Naive thymus-derived CD8-positive, alpha-beta T cell (primary cell): Measurements from ENCODE around the gene OPCML. TPM values are rescaled to one million over a fixed set of nuclear protein-coding genes. Genes with fewer than 3 reads are reported as not detected.

ENCODE experiments used
- ATAC-seq, 2 donors: fragments of 150-1000 bp; cut with Tn5 transposase in 1 of 2; sonication (Bioruptor Pico), chemical (Tn5 transposase) in 1 of 2; 1 replicate in 1 of 2; 2 replicates in 1 of 2; pipeline ENCODE4 v1.10.0; 2021; ENCODE audit warnings: mild to moderate bottlenecking in 2 of 2, moderate library complexity in 2 of 2
- POLR2A ChIA-PET: fragments of 350-600 bp; sonication (Branson Sonifier 250); formaldehyde crosslinking; loops from one replicate; lab custom pipeline; 2021; ENCODE audit warnings: antibody characterized with exemption; lab: Charles Lee
- DNase-seq, 10 donors: peaks; one replicate each; pipeline versions ENCODE4 v3.0.0 to v3.0.0-alpha.2; 2020 to 2022
- H3K27ac Mint-ChIP-seq, 10 donors: one replicate each; pipeline ENCODE4 v1.8.0; 2020 to 2022; ENCODE audit warnings: mild to moderate bottlenecking in 10 of 10, mixed read lengths in 10 of 10, moderate library complexity in 4 of 10, inconsistent platforms in 1 of 10
- H3K27me3 Mint-ChIP-seq, 5 donors: one replicate each; pipeline ENCODE4 v1.8.0; 2021 to 2022; ENCODE audit warnings: mixed read lengths in 5 of 5
- H3K36me3 Mint-ChIP-seq, 3 donors: one replicate each; pipeline ENCODE4 v1.8.0; 2020 to 2022; ENCODE audit warnings: mixed read lengths in 3 of 3, mild to moderate bottlenecking in 2 of 3, inconsistent platforms in 1 of 3
- H3K4me1 Mint-ChIP-seq, 4 donors: one replicate each; pipeline ENCODE4 v1.8.0; 2021 to 2022; ENCODE audit warnings: mixed read lengths in 4 of 4
- H3K4me3 Mint-ChIP-seq, 10 donors: one replicate each; pipeline ENCODE4 v1.8.0; 2020 to 2022; ENCODE audit warnings: mild to moderate bottlenecking in 10 of 10, mixed read lengths in 10 of 10, moderate library complexity in 6 of 10, inconsistent platforms in 1 of 10
- H3K9me3 Mint-ChIP-seq, 9 donors: one replicate each; pipeline ENCODE4 v1.8.0; 2020 to 2022; ENCODE audit warnings: mixed read lengths in 9 of 9, mild to moderate bottlenecking in 3 of 9, inconsistent platforms in 1 of 9, moderate library complexity in 1 of 9
- polyA plus RNA-seq, 3 donors: library from polyadenylated mRNA; unstranded; fragments of 300-500 nt; fragmentation: Illumina TruSeq; gene quantifications; one replicate each; pipeline ENCODE4 v1.2.3, GENCODE V29; 2021
- total RNA-seq, 8 experiments: library from RNA in 2 of 8; stranded (reverse) in 2 of 8; gene quantifications; one replicate each; pipeline ENCODE4 v1.2.3 and lab custom pipeline; 2021 to 2026

Gene OPCML
- total RNA-seq (not detected), polyA plus RNA-seq (not detected), total RNA-seq (lab: John Stamatoyannopoulos, UW) (0 to 0.09 (median 0) reads per million in 6 experiments)

DNA sequence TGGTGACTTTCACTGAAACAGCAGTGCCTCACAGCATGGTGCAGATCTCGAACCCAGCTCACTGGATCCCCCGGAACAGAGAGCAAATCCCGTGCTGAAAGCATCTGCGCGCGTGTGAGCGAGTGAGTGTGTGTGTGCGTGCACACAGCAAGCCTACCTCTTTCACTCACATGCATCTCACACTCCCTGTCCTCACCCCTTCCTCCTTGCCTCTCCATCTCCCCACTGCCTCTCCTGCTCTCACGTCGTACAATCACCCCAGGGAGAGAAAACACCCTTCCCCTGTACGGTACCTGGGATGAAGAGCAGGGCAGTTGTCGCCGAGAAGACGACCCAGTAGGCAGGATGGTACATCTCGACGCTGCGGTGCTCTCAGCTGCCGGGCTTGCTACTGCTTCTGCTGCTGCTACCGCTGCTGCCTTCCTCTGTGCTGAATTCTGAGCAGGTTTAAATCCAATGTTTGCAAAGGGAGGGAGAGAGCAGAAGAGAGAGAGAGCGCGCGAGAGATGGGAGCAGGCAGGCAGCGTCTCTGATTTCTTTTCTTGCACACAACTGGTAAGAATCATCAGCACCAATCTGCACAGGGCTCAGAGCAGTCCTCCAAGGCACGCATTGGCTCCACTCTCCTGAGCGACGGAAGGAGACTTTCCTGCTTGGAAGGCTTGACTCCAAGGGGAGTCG lies at the start of gene OPCML:
TSS of gene OPCML (minus strand) at position 531 of the 681 bp plus-strand sequence.
- no peak within 1 kb of the TSS for H3K4me3 Mint-ChIP-seq
- H3K27ac Mint-ChIP-seq: no peak within 1 kb of the TSS
- H3K4me1 Mint-ChIP-seq: peaks cover 0 to 7% (median 3%) of the 10 kb centered on the region in 4 donors
- ATAC-seq (no peak), DNase-seq (no peak)
- POLR2A ChIA-PET: no interaction called here
- H3K36me3 Mint-ChIP-seq: peaks cover 0 to 5% (median 0%) of the 10 kb centered on the region in 3 donors
- peaks cover 21 to 69% (median 47%) of the 10 kb centered on the region in 5 donors for H3K27me3 Mint-ChIP-seq
- peaks cover 0 to 8% (median 0%) of the 10 kb centered on the region in 9 donors for H3K9me3 Mint-ChIP-seq

DNA sequence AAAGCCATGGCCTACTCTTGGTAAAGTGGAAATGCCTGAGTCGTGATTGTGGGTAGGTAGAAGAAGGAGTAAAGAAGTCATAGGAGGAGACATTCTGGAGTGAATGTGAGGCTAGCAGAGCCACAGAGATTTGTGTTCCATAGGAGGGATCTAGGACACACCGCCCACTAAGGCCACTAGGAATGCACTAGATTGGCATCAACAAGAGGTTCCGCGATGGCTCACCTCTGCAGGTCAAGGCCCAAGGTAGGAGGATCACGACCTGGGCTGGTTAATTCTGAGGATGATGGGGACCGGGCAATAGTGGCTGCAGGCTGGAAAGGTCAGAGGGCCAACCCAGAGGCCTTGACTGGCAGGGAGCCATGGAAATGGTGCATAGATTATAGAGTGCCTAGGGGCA lies 48.8 kb upstream of the OPCML start:
- no peak for DNase-seq
- H3K36me3 Mint-ChIP-seq: no peaks in the 10 kb centered on the region
- ATAC-seq: no peak
- H3K9me3 Mint-ChIP-seq: peaks cover 0 to 15% (median 5%) of the 10 kb centered on the region in 9 donors
- no peak overlapping the region for H3K27ac Mint-ChIP-seq
- no peaks in the 10 kb centered on the region for H3K4me1 Mint-ChIP-seq
- H3K27me3 Mint-ChIP-seq: peaks cover 0 to 19% (median 12%) of the 10 kb centered on the region in 5 donors
- H3K4me3 Mint-ChIP-seq: no peak overlapping the region
- POLR2A ChIA-PET: no interaction called here

DNA sequence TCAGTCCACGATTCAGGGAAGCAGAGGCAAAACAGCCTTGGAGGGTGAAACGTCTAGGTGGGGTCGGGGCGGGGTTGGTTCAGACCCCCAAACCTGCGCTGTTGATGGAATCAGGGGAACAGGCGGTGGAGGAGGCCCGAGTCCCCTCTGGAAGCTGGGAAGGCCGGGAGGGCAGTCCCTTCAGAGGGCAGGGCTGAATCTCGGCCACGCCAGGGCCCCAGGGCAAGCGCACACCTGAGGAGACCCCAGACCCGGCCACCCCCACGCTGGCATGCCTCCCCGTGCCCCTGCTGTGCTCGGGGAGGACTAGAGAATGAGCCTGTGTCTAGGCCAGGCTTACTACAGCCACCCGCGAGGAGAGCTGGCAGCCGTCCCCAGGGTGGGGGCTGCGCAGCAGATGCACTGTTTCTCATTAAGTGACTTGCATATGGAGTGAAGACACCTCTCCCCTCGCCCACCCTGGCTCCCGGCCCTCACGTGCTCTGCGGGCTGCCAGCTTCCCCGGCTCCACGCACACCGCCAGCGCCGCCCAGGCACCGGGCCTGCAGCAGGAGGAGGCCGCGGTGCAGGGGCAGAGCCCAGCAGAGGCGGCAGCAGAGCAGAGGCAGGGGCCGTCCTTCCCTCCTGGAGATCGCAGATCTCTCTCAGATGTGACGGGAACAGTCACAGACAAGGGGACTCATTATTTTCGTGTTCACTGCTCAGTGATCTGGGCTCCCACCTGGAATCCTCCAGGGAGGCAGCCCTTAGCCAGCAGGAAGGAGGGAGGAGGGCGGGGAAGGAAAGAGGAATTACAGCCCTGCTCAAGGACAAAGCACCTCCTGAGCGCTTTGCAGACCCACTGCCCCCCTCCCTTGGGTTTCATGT lies 47.1 kb upstream of the OPCML start:
- no peak overlapping the region for H3K27ac Mint-ChIP-seq
- peaks cover 0 to 20% (median 3%) of the 10 kb centered on the region in 9 donors for H3K9me3 Mint-ChIP-seq
- ATAC-seq (no peak), DNase-seq (no peak)
- POLR2A ChIA-PET: no interaction called here
- peaks cover 0 to 5% (median 0%) of the 10 kb centered on the region in 3 donors for H3K36me3 Mint-ChIP-seq
- H3K4me3 Mint-ChIP-seq: no peak overlapping the region
- peaks cover 0 to 36% (median 12%) of the 10 kb centered on the region in 5 donors for H3K27me3 Mint-ChIP-seq
- H3K4me1 Mint-ChIP-seq: peaks cover 0 to 3% (median under 1%) of the 10 kb centered on the region in 4 donors

DNA sequence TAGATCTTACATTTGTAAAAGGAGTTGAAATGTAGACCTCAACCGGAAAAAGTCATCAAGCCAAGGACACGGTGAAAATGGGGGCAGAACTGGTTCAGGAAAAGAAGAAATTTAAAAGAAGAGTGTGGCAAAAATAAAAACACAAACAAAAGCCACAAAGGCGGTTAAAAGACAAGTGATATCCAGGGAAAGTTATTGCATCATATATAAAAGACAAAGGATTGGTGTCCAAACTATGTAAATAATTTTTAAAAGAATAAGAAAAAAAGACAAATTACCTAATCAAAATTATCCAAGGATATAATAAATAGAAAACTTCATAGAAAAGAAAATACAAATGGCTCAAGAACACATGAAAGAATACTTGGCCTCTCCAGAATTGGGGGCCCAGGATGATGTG lies 45.1 kb upstream of the OPCML start:
- Mint-ChIP-seq H3K9me3 (peaks cover 0 to 20% (median 3%) of the 10 kb centered on the region in 9 donors), H3K27ac (no peak overlapping the region), H3K4me1 (peaks cover 0 to 3% (median under 1%) of the 10 kb centered on the region in 4 donors), H3K27me3 (peaks cover 3 to 52% (median 17%) of the 10 kb centered on the region in 5 donors), H3K36me3 (peaks cover 0 to 5% (median 0%) of the 10 kb centered on the region in 3 donors), H3K4me3 (no peak overlapping the region)
- ATAC-seq (no peak), DNase-seq (no peak)
- POLR2A ChIA-PET: no interaction called here

DNA sequence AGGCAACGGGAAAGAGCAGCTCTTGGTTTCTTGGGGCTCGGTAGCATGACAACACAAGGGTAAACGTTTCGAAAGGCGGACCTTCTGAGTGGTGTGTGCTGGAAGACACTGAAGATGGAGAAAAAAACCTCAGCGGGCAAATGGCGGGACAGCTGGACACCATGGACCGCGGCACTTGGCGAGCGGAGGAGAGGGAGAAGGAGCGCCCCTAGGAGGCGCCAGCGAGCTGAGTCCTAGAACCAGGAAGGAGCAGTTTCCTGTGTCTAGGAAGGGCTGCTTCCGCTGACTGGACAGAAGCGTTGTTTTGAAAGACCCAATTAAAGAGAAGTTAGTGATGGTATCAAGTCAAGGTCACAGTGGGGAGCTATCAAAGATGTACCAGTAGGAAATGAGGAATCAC lies 44.0 kb upstream of the OPCML start:
- DNase-seq (no peak), ATAC-seq (no peak)
- Mint-ChIP-seq H3K9me3 (peaks cover 0 to 20% (median 3%) of the 10 kb centered on the region in 9 donors), H3K27me3 (peaks cover 3 to 52% (median 15%) of the 10 kb centered on the region in 5 donors), H3K27ac (peak overlapping the region in 1 of 10 donors; percentile 6), H3K36me3 (peaks cover 0 to 5% (median 0%) of the 10 kb centered on the region in 3 donors), H3K4me1 (peaks cover 0 to 3% (median under 1%) of the 10 kb centered on the region in 4 donors), H3K4me3 (peak overlapping the region in 5 of 10 donors; percentile 2 to 78 (median 53))
- POLR2A ChIA-PET: no interaction called here

DNA sequence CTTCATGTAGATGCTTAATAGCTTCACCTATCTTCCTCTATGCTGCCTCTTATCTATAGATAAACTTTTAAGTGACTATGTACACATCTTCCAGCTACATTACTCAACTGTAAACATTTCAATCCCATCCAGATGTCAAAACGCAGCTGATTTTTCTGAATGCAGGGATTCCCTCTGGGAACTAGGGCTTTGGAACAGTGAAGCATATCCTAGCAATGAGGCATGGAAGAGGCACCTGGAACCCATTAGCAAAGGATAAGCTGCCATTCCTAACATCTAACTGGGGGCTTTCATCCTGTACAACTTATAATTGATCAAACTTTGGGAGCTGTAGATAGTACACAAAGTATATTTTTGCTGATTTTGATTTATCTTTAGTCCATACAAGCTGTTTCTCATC lies 40.8 kb upstream of the OPCML start:
- H3K9me3 Mint-ChIP-seq: peaks cover 0 to 20% (median 3%) of the 10 kb centered on the region in 9 donors
- no peak overlapping the region for H3K4me3 Mint-ChIP-seq

DNA sequence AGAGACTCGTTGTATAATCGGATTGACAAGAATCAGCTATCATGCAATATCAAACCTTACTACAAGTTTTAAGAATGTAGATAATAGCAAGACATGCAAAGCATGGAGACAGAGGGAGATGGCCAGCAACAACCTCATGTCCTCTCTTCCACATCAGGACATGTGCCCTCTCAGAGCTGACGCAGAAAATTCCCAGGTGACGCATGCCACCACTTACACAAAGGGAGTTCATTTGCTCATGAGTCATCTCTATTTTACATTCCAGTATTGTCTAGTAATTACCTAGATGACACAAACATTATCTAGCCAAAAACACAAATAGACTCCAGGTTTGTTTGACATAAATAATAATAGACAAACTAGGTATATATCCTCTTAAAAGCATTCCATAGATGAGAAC lies 38.1 kb upstream of the OPCML start:
- DNase-seq (no peak), ATAC-seq (no peak)
- peaks cover 0 to under 1% (median 0%) of the 10 kb centered on the region in 3 donors for H3K36me3 Mint-ChIP-seq
- H3K27ac Mint-ChIP-seq: no peak overlapping the region
- peaks cover 3 to 26% (median 7%) of the 10 kb centered on the region in 5 donors for H3K27me3 Mint-ChIP-seq
- POLR2A ChIA-PET: no interaction called here
- H3K9me3 Mint-ChIP-seq: peaks cover 0 to 4% (median 0%) of the 10 kb centered on the region in 9 donors
- no peaks in the 10 kb centered on the region for H3K4me1 Mint-ChIP-seq
- no peak overlapping the region for H3K4me3 Mint-ChIP-seq

More for the DNA sequence above, 40.8 kb upstream of the OPCML start:
- Mint-ChIP-seq H3K27ac (no peak overlapping the region), H3K27me3 (peaks cover 3 to 43% (median 13%) of the 10 kb centered on the region in 5 donors), H3K4me1 (peaks cover 0 to 3% (median under 1%) of the 10 kb centered on the region in 4 donors), H3K36me3 (peaks cover 0 to 5% (median 0%) of the 10 kb centered on the region in 3 donors)
- POLR2A ChIA-PET: no interaction called here
- ATAC-seq: no peak
- no peak for DNase-seq

DNA sequence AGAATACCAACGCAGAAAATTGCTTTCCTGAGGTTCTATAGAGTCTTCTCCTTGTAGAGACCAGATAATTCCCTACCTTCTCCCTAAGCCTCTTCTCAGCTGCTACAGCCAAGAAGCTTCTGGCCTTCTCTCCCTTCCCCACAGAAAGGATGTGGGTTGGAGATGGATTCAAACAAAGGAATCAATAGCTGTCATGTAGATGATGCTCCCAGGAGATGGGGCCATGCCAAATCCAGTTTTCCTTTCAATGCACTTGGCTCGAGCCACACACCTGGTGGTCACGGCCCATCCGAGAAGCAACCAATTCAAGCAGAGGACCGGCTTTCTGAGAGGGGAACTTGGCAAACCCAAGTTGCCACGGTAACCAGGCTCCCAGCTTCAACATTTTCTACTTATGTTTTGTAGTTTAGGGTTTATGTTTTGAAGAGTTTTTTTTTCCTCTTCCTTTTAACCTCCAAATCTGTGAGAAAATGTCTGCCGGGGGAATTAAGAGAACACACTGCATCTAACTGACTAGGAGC lies 31.3 kb upstream of the OPCML start:
- Mint-ChIP-seq H3K27ac (no peak overlapping the region), H3K36me3 (no peaks in the 10 kb centered on the region), H3K9me3 (peaks cover 0 to 3% (median 0%) of the 10 kb centered on the region in 9 donors), H3K4me1 (no peaks in the 10 kb centered on the region), H3K4me3 (no peak overlapping the region), H3K27me3 (peaks cover 0 to 10% (median 5%) of the 10 kb centered on the region in 5 donors)
- no peak for ATAC-seq
- no peak for DNase-seq
- POLR2A ChIA-PET: no interaction called here

DNA sequence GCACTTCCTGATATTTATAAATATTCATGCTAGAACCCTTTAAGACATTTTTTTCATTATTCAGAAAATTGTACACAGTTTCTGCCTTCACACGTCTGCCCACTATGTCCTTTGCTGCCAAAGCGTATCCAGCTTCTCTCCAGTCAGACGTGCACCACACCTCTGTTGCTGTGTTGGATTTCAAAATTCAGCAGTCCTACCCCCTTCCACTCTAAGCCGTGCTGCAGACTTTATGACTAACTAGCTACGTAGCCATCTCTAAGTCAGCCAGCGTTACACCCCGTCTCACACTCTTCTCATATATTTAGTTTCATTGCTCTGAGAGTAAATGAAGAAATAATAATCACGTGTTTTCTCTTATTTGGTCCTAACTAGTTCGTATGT lies 28.2 kb upstream of the OPCML start:
- H3K4me1 Mint-ChIP-seq: no peaks in the 10 kb centered on the region
- H3K27me3 Mint-ChIP-seq: peaks cover 0 to 14% (median 8%) of the 10 kb centered on the region in 5 donors
- POLR2A ChIA-PET: no interaction called here
- H3K9me3 Mint-ChIP-seq: peaks cover 0 to 3% (median 0%) of the 10 kb centered on the region in 9 donors
- DNase-seq (no peak), ATAC-seq (no peak)
- no peaks in the 10 kb centered on the region for H3K36me3 Mint-ChIP-seq
- H3K27ac Mint-ChIP-seq: no peak overlapping the region
- no peak overlapping the region for H3K4me3 Mint-ChIP-seq

DNA sequence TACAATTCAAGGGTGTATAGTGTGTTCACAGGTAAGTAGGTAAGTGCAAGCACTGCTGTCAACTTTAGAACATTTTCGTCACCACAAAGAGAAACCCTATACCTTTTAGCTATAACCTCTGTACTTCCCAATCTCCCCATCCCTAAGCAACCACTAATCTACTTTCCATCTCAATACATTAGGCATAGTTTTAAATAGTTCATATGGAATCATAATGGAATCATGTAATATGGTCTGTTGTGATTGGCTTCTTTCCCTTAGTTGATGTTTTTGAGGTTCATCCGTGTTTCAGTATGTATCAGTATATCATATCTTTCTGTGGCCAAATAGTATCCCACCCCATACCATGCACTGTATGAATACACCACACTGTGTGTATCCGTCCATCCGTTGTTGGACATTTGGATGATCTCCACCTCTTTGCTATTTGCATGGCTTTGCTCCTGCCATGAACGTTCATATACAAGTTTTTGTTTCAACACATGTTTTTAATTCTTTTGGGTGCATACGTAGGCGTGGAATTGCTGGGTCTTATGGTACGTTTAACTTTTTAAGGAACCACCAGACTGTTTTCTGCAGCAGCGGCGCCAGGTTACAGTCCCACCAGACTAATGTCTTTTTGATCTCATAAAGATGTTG lies 27.7 kb upstream of the OPCML start:
- no peak for ATAC-seq

DNA sequence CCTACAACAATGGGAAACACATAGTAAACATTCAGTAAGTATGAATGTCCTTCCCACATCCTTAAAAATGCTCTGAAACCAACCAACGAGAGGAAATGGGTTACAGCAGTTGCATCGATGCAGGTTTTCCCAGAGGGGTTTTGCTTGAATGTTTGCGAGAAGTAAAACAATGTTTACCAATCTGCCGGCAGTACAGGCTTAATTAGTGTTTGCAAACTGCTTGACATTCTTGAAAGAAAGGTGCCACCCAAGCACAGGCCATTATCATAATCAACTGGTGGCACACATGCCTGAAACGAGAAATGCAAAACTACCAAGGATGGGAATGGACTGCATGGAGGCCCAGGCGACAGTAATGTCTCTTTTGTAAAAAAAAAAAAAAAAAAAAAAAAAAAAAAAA lies 27.1 kb upstream of the OPCML start:
- DNase-seq (no peak), ATAC-seq (no peak)
- H3K4me3 Mint-ChIP-seq: no peak overlapping the region
- H3K36me3 Mint-ChIP-seq: no peaks in the 10 kb centered on the region
- H3K4me1 Mint-ChIP-seq: no peaks in the 10 kb centered on the region
- H3K27ac Mint-ChIP-seq: no peak overlapping the region
- POLR2A ChIA-PET: no interaction called here
- H3K27me3 Mint-ChIP-seq: peaks cover 0 to 14% (median 8%) of the 10 kb centered on the region in 5 donors
- peaks cover 0 to under 1% (median 0%) of the 10 kb centered on the region in 9 donors for H3K9me3 Mint-ChIP-seq

More for the DNA sequence above, 27.7 kb upstream of the OPCML start:
- peaks cover 0 to 14% (median 8%) of the 10 kb centered on the region in 5 donors for H3K27me3 Mint-ChIP-seq
- H3K36me3 Mint-ChIP-seq: no peaks in the 10 kb centered on the region
- H3K27ac Mint-ChIP-seq: no peak overlapping the region
- no peaks in the 10 kb centered on the region for H3K4me1 Mint-ChIP-seq
- peaks cover 0 to 3% (median 0%) of the 10 kb centered on the region in 9 donors for H3K9me3 Mint-ChIP-seq
- POLR2A ChIA-PET: no interaction called here
- no peak for DNase-seq
- no peak overlapping the region for H3K4me3 Mint-ChIP-seq

DNA sequence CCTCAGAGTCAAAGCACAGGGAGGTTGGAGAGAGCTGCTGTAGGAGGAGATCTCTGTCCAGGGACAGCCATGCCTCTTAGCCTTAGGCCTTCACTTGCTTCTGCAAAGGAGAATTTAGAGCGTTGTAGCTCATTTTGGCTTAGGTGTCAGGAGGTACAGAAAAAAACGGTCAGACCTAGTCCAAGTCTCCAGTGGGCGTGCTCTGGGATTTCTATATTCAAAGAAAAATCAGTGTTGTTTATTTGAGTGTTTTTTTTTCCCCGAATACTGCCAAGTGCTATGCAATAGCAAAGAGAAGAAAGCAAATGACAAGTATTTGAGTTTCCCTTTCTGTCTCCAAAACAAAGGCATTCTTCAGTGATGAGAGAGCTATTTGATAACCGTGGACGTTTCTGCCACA lies 22.7 kb upstream of the OPCML start:
- no peaks in the 10 kb centered on the region for H3K36me3 Mint-ChIP-seq
- H3K27me3 Mint-ChIP-seq: peaks cover 0 to 9% (median 1%) of the 10 kb centered on the region in 5 donors
- H3K4me3 Mint-ChIP-seq: no peak overlapping the region
- no peaks in the 10 kb centered on the region for H3K9me3 Mint-ChIP-seq
- no peak overlapping the region for H3K27ac Mint-ChIP-seq
- DNase-seq: no peak
- ATAC-seq: no peak
- POLR2A ChIA-PET: no interaction called here
- H3K4me1 Mint-ChIP-seq: no peaks in the 10 kb centered on the region
